ENCODE results near the gene PSG2.
"Not testable (repeated sequence)": the region's sequence is repeated elsewhere in the genome, so short reads cannot be mapped to it uniquely, and the experiment has no call there.

Gene PSG2

DNA sequence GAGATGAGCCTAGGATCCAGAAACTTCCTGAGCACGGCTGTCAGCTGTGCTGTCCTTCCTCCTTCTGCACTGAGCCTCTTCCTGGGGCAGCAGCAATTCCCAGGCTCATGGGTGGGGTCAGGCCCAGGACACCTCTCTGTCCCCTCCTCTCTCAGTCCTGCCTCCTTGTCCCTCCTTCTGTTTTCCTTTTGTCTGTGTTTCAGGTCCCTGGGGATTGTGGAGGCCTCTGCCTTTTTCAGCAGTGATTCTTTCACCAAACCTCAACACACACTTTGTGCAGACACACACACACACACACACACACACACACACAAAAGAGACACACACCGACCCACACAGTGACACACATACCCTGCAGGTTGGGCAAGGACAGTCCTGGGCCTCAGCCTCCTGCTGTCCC is at the start of gene PSG2:
Gene PSG2, minus strand, starts transcription at position 101 of the 400 bp plus-strand sequence. CDS start 132 bp downstream, outside the sequence.
- DNase-seq (ENCODE audit: low read depth) = not testable (repeated sequence)

DNA sequence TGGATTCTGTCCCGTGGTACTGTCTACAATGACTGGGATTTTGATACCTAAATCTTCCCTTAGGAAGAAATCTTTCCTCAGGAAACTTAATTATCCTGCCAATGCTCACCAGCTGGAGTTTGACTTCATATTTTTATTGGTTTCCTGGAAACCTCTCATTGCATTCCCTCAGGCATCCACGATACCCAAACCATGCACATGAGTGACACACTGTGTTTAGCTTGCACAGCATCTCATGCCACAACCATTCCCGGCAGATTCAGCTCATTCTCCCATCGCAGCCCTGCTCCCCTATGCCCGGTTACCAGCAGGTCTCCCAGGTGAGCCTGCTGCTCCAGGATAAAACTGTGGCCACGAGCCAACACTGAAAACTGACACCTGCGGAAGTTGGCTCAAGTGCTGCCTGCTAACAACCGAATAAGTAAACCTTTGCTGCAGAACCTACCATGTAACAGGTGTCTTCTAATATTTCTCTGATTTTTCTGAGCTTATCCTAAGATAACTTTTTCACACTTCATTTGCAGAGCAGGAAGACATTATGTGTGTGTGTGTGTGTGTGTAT is 48.9 kb upstream of the PSG2 start:
- DNase-seq (ENCODE audit: low read depth) = not testable (repeated sequence)

DNA sequence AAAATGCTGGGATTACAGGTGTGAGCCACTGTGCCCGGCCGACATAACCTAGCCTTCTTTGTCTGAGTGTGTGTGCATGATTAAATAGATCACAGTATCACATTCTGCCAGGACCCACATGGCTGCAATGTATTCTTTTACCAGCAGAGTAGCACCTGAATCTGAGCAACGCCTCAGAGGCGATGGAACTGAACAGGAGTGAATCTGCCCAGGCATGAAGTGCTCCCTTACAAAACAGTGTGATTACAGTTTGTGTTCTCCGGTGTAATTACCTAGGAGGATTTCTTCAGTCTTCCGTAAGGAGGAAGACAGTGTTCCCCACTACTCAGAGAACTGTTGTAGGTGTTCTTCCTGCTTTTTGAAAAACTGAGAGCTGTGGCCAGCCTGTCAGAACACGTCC is 46.7 kb upstream of the PSG2 start:
- DNase-seq (ENCODE audit: low read depth) = not testable (repeated sequence)

DNA sequence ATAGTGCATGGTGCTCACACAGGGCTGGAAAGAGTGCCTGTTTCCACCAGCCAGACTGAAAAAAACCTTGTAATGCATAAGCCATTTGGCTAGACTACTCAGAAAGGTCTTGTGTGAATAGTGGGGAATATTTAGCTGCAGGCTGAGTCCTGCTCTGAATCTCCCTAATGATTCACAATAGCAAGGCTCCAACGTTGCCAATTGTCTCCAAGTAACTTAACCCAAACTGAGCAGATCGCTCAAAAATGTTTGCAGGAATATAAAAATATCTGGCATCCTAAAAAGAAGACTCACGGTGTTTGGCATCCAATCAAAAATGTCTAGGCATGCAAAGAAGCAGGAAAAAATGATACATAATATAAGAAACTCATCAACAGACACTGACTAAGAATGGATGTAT is 44.8 kb upstream of the PSG2 start:
- not testable (repeated sequence) for DNase-seq (ENCODE audit: low read depth)

DNA sequence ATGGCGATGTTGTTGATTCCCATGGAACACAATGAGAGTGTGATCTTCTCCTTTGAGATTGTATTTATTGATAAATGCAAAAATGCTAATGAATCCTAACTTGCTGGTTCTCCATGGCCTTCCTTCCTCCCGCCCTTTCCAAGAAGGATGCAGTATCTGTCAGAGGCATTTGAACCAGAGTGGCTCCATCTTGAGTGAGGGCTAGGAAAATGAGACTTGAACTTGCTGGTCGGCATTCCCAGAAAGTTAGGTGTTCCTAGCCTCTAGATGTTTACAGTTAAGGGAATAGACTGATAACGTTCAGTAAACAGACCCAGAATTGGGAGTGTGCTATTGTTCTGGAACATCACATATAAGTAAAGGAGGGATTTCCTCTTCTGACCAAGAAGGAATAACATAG is 44.2 kb upstream of the PSG2 start:
- no peak for DNase-seq (ENCODE audit: low read depth)

DNA sequence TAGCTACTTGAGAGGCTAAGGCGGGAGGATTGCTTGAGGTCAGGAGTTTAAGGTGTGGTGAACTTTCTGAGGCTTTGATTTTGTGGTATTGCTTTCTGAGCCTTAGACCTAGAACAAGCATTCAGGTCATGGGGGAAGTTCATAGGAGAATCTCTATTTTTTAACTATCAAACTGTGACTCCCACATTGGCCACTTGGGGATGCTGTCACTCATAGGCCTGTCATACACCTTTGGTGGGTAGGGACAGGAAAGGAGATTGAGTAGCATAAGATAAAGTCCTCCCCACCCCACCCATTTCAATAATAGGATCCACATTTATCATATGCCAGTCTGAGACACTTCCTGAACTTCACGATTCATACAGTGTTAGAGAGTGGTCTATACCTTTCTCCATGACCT is 41.9 kb upstream of the PSG2 start:
- DNase-seq (ENCODE audit: low read depth) = no peak

DNA sequence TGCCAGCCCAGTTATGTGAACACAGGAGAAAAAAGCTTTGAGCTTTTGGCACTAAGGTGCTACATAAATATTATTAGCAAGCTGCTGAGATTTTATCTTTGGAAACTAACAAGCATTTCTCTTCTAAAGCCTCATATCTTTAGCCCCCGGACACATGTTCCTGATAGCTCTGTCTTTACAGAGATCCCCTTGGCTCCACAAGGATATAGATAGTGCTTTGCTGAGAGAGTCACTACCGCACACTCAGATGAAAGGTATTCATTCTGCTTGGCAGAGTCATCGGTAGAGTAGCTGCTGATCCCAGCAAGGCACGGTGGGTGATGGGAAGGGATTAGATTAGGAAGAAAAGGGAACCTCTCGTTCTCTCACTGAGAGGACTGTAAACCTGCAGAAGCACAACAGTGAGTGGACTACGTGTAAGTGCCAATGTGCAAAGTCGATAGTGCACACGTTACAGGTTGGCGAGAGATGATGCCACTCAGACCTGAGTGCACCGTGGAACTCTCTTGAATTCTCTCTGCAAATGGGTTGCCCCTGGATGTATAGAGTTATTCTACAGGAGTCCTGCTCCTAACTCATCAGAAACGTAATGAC is 38.0 kb upstream of the PSG2 start:
- not testable (repeated sequence) for DNase-seq (ENCODE audit: low read depth)

DNA sequence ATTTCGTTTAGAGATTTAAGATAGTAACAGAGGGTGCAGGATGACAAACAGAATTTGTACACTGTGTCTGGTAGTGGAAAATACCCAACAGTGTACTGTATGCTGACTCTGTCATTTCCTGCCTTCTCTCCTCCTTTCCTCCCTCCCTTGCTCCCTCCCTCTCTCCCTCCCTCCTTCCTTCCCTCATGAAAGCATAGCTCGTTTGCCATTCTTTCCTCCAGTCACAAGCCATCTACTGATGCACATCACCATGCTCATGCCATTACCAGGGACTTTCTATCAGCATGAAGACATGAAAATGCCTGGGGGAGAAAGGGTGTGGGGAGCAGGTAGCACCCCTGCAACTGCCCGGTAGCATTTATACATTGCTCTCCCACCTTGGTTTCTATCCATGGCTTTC is 37.0 kb upstream of the PSG2 start:
- DNase-seq (ENCODE audit: low read depth) = not testable (repeated sequence)

DNA sequence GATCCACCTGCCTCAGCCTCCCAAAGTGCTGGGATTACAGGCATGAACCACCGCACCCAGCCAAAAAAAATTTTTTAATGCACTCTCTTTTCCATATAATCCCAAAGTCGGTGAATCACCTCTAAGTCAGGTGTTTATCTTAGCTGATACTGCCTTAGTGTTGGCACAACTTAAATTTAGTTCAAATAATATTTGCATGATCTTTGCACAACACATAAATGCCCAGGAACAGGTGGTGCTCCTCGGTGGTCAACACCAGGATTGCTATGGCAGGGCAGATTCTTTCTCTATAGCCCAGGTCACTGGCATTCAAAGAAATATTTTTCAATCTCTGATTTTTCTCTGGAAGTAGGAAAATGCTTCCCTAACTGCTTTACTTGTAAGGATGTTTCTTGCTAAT is 33.9 kb upstream of the PSG2 start:
- not testable (repeated sequence) for DNase-seq (ENCODE audit: low read depth)

DNA sequence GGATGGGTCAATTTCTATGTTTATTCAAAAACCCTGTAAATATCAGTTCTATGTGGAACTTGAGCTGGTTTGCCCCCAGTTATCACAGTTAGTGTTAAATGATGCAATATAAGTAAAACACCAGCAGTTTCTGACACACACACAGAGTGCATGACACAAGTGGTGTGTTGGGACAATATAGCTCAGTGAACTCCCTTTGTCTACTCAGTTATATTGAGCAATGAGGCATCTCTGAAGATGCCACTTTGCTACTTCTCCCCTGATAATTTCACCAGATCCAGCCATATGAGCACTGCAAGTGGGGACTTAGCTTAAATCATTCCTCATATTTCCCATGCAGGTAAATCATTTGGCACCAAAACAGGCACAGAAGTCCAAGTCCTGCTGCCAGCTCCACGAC is 33.0 kb upstream of the PSG2 start:
- not testable (repeated sequence) for DNase-seq (ENCODE audit: low read depth)

DNA sequence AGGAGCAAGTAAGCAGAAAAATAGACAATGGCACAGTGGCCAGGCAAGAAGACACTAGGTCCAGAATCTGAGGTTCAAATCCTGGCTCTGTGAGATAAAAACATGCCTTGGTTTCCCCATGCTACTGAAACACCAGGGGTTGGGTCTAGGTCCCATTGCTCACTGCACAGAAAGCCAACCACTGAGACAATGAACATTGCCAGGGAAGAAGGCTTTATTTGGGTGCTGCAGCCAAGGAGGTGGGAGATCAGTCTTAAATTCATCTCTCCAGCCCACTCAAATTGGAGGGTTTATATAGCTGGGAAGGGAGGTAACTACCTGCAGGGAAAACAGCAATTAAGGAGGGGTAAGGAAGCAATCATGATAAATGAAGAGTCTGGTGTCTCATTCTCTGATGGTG is 32.6 kb upstream of the PSG2 start:
- not testable (repeated sequence) for DNase-seq (ENCODE audit: low read depth)

DNA sequence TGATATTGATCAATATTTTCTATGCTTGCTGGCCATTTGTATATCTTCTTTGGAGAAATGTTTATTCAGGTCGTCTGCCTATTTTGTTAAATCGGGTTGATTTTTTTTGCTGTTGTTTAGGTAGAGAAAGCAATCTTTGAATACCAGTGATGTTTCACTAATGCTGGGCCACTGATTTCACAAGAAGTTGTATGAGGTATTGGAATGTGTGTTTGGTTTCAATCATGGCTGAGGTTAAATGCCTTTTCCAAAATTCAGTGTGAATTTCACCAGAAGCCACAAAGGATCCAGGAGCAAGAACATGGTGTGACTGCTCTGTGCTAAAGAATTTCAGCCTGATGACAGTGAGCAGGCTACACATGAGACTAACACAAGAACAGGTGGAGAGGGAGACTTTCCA is 32.1 kb upstream of the PSG2 start:
- DNase-seq (ENCODE audit: low read depth) = not testable (repeated sequence)

DNA sequence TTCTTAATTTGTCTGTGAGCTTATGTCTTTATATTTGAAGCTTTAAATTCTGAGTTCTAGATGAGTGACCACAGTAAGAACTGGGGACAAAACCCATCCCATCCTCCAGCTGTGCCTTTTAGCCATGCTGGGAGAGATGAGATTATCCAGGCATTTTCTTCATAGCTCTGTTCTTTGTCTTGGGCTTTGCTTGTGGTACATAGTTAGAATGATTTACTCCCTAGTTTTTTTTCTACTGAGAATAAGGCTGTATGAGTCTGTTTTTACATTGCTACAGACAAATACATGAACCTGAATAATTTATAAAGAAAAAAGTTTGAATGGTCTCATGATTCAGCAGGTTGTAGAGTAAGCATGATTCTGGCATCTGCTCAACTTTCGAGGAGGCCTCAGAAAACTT is 24.9 kb upstream of the PSG2 start:
- not testable (repeated sequence) for DNase-seq (ENCODE audit: low read depth)

DNA sequence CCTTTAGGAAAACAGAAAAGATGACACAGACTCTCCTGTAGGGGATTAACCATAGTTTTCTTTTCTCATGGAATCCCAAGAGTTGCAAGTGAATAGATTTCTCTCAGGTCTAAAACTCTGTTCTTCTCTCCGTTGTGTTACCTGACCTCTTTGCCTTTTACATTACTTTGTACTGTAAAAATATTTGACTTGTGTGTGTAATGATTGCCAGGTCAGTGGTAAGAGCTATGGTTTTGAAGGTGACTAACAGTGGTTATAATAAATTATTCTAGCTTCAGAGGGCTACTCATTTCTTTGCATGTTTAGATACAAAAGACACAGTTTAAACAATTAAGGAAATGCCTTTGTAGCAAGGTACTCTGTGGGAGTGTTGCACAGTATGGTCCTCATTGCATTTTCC is 23.0 kb upstream of the PSG2 start:
- no peak for DNase-seq (ENCODE audit: low read depth)

DNA sequence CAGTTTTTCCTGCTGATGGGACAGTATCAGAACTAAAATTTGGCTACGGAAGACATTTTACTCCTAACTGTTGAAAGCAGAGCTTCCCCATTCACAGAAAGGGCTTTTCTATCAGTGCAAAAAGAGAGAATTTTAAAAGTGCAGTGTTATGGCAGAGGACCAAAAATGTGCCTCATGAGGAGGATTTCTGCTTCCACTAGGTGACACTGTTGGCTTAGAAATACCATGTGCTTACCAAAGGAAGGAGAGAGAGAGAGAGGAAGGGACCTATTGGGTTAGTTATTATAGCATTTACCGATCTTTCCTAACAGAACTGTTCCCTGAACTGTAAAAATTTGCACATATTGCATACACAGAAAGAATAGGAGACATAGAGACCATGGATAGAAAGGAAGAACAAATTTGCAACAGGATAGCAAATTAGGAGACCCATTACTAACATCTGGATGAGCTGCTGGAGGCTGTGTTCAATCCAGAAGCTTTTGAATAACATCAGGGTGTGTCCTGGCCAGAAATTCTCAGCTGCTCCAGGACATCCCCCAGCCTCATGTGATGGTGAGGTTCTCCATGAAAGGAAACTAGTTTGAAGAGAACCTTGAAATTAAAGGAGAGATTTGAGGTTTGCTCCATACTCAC is 21.8 kb upstream of the PSG2 start:
- not testable (repeated sequence) for DNase-seq (ENCODE audit: low read depth)

DNA sequence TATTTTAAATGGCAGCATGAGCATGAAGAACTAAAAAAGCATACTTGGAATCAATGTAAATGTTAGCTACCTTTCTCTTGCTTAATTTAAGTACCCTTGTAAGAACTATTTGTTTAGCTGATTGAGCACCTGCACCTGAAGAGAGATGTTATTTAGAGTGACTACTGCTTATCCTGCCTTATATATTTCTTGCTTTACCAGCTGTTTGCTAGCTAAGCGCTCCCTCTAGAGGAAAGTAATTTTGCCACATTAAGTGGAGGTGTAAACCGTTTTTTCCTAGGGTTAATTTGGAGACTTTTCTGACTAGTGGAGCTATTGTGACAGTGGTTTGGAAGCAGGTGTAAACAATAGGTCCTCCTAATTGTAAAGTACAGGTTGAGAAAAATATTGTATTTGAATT is 19.4 kb upstream of the PSG2 start:
- DNase-seq (ENCODE audit: low read depth) = no peak

DNA sequence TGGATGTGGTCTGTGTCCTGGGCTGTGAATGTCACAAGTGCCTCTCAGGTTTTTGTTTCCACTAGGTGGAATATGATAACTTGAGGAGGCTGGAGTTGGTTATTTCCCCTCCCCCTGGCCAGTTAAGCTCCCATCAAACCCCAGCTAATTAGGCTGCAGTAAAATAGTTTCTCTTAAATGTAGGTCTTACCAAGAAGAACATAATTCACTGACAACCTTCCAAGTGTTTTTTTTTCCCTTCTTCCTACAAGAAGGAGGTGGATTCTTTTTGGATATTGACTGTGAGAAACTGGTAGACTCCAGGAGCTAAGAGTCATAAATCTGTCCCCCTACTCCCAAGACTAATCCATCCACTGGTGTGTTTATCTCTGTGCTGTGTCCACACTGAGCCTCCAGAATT is 15.9 kb upstream of the PSG2 start:
- not testable (repeated sequence) for DNase-seq (ENCODE audit: low read depth)

DNA sequence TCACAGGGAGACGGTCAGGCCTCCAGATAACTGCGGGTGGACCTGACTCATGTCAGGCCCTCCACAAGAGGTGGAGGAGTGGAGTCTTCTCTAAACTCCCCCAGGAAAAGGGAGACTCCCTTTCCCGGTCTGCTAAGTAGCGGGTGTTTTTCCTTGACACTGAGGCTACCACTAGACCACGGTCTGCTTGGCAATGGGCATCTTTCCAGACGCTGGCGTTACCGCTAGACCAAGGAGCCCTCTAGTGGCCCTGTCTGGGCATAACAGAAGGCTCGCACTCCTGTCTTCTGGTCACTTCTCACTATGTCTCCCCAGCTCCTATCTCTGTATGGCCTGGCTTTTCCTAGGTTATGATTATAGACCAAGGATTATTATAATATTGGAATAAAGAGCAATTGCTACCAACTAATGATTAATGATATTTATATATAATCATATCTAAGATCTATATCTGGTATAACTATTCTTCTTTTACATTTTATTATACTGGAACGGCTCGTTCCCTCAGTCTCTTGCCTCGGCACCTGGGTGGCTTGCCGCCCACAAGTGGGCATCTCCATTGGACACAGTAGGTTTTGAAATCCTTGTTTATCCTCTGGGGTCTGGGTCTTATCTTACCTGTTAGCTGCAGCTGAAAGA is 5.3 kb upstream of the PSG2 start:
- not testable (repeated sequence) for DNase-seq (ENCODE audit: low read depth)

DNA sequence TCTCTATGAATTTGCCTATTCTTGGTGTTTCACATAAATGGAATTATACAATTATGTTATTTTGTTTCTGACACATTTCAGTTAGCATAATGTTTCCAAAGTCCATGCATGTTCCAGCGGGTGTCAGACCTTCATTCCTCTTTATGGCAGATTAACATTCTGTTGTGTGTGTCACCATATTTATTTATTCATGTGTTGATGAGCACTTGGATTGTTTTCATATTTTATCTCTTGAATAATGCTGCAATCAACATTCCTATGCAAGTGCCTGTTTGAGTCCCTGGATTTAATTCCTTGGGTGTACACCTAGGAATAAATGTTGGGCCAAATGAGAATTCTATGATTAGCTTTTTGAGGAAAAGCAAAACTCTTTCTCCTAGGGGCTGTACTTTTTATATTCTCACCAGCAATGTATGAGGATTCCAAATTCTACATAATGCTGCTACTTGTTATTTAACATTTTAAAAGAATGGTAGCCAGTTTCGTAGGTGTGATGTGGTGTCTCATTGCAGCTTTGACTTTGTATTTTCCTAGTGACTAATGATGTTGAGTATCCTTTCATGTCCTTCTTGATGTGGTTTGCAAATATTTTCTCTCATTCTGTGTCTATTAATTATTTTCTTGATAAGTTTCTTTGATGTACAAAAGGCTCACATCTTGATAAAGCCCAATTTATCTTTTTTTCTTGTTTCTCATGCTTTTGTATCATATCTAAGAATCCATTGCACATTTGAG is 3.5 kb upstream of the PSG2 start:
- not testable (repeated sequence) for DNase-seq (ENCODE audit: low read depth)

DNA sequence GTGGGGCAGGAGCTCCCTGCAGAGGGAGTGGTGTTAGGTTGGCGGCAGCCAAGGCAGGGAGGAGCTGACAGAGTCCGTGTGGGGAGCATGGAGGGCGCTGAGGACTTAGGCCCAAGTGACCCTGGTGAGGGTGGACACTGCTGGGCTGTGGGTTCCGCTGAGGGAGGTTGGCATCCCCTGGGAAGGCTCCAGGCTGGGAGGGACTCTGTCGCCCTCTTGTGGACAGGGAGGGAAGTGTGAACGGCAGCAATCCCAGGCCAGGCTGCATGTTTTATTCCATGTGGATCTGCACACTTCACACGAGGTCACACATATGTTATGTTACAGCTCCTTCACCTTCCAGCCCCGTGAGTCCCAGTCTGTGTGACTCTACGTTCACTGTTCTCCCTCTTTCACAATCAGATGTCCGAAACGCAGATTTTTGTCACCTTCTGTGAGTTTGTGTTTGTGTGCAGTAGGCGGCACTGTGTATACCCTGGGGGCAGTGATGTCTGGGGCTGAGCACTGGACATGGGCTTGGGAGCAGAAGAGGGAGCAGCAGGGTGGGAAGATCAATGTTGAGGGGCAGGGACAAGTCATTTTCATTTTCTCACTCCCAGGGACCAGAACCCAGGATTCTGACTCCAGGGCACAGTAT is 1.8 kb upstream of the PSG2 start:
- DNase-seq (ENCODE audit: low read depth) = not testable (repeated sequence)

DNA sequence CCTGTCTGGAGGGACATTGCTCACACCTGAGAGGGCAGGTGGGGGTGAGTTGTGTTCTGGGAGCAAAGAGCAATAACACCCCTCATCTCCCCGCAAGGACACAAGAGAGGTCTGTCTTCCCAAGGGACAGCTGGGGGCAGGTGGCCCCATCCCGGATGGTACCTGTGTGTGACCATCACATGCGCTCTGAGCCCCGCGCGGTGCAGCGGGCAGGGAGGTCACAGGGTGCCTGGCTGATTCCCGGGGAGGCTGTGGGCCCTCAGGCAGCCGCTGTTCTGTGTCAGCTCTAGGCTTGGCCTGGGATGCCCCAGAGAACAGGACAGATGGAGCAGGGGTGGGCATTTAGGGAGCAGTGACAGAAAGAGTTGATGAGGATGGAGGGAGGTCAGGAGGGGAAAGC is 1.2 kb upstream of the PSG2 start:
- not testable (repeated sequence) for DNase-seq (ENCODE audit: low read depth)

DNA sequence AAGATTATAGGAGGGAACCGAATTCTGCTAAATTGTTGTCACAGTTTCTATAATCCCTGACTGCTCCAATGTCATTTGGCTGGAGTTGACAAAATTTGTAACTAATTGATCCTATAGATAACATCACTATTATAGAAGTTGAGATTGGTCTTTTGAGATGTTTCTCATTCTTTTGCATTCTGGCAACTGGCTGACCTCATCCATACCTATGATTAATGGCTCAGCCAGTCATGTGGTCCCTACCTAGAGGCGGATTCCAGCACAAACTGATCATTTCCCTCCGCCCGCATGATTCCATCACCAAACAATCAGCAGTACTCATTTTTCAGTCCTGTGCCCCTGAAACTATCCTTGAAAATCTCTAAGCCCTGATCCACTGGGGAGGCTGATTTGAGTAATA is 4.2 kb downstream of the PSG2 start:
- no peak for DNase-seq (ENCODE audit: low read depth)
